Adrenal gland (tissue), 19 donors: ENCODE data around the gene ACTL6A. TPM values are rescaled to one million over a fixed set of nuclear protein-coding genes. Genes with fewer than 3 reads are reported as not detected.
"Not testable (repeated sequence)": the region's sequence is repeated elsewhere in the genome, so short reads cannot be mapped to it uniquely, and the experiment has no call there.

Source experiments
- DNase-seq, 7 donors: peaks; one replicate each; pipeline ENCODE4 v3.0.0-alpha.2; 2019 to 2020
- H3K27ac ChIP-seq, 5 donors: fragments of 200-600 bp; sonication (generic) in 4 of 5; 1 replicate in 3 of 5; 2 replicates in 2 of 5; pipeline versions ENCODE4 v1.5.1 to v1.8.0; 2016 to 2020; ENCODE audit warnings: mild to moderate bottlenecking in 1 of 5
- H3K27me3 ChIP-seq: fragments of 200-600 bp; 2 replicates; pipeline ENCODE4 v1.8.0; 2021
- H3K36me3 ChIP-seq, 2 donors: fragments of 200-600 bp; replicated peaks in 1 of 2; 1 replicate in 1 of 2; 2 replicates in 1 of 2; pipeline versions ENCODE4 v1.5.1 to v1.8.0; 2018 to 2022
- H3K4me1 ChIP-seq, 2 donors: fragments of 200-600 bp; replicated peaks in 1 of 2; 1 replicate in 1 of 2; 2 replicates in 1 of 2; pipeline versions ENCODE4 v1.5.1 to v1.8.0; 2018 to 2021
- H3K4me3 ChIP-seq, 4 donors: fragments of 200-600 bp; sonication (generic) in 3 of 4; one replicate each; pipeline ENCODE4 v1.5.1; 2016 to 2018
- H3K9me3 ChIP-seq, 3 donors: fragments of 200-600 bp; sonication (generic) in 1 of 3; replicated peaks in 1 of 3; 1 replicate in 2 of 3; 2 replicates in 1 of 3; pipeline versions ENCODE4 v1.5.1 to v1.8.0; 2016 to 2021
- POLR2A ChIP-seq, 2 donors: fragments of 450-650 bp; IDR thresholded peaks; one replicate each; pipeline ENCODE4 v1.6.1; 2017; ENCODE audit warnings: antibody characterized with exemption in 2 of 2, mild to moderate bottlenecking in 2 of 2, moderate library complexity in 1 of 2
- WGBS, 4 donors: extraction: QIAGEN DNeasy Blood & Tissue Kit in 2 of 4; methylation state at CpG; one replicate each; pipeline versions ENCODE4 v1.1.5 to v1.1.7; 2013 to 2017; 5-methylcytosine and 5-hydroxymethylcytosine counted together
- intact Hi-C, 2 donors: fragments of 100-400 bp; cut with DNase I; formaldehyde crosslinking; loops; one replicate each; pipeline versions ENCODE4 v1.14.1 to v1.15.0; 2022 to 2023
- long read RNA-seq, 10 donors: library from polyadenylated mRNA in 3 of 10; unstranded in 2 of 10; stranded (forward) in 1 of 10; transcript quantifications; one replicate each; pipeline ENCODE4 v2.0.0 and lab custom pipeline, GENCODE V29; 2021 to 2026
- polyA plus RNA-seq, 3 donors: library from polyadenylated mRNA; stranded (reverse); fragments of 200-250 nt in 2 of 3; fragments of 350-450 nt in 1 of 3; fragmentation: Illumina TruSeq in 1 of 3; extraction: RNeasy Lipid Tissue Mini Kit (QIAGEN cat#74804) in 1 of 3; gene quantifications; one replicate each; pipeline ENCODE4 v1.2.3, GENCODE V29; 2013 to 2014
- total RNA-seq, 9 donors: library from RNA; depleted of rRNA in 4 of 9; stranded (reverse); fragments of >200 nt in 4 of 9; fragments of 120-200 nt in 1 of 9; fragmentation: NEBNext Ultra II Directional in 1 of 9; extraction: Animal tissue kit (Norgen Biotek cat#: 25700) in 1 of 9; gene quantifications; one replicate each; pipeline versions ENCODE4 v1.1.0 to v1.2.4, GENCODE V29; 2013 to 2023
- TF ChIP-seq, protein P1 (sequence below), 6 experiments: fragments of 450-650 bp in 4 of 6; fragments of 200-600 bp in 2 of 6; sonication (generic) in 1 of 6; IDR thresholded peaks; 1 replicate in 5 of 6; 2 replicates in 1 of 6; pipeline versions ENCODE4 v1.5.1 to v1.8.0; 2016 to 2021; ENCODE audit warnings: antibody characterized with exemption in 6 of 6, mild to moderate bottlenecking in 2 of 6, moderate library complexity in 1 of 6
- donor health status: healthy with polysubstance abuse.
- donor health status: Bipolar disorder and iron deficiency.
- donor health status: DM: yes; HTN: yes; CAD: no.
- donor health status: DM: no; HTN: no; CAD: no.
- donor health status: DM: no; HTN: no; CAD: no.
- donor health status: DM: yes; HTN: yes; CAD: no.

Gene ACTL6A
- total RNA-seq = 10 to 100 TPM; 28.9 to 62.9 (median 38.3) TPM
- polyA plus RNA-seq = 10 to 100 TPM; 49.0 to 57.2 (median 50.7) TPM
- long read RNA-seq, donor 1, transcript ACTL6A-202 (14 exons, 1,901 nt) = major isoform, 12 of 214 reads
- long read RNA-seq, donor 1, partial matches to known transcripts = 71 of 214 reads
- long read RNA-seq, donor 1, other reads (novel, unspliced or antisense) = 125 of 214 reads
- long read RNA-seq, donor 2, transcript ACTL6A-202 (14 exons, 1,901 nt) = major isoform, 15 of 147 reads
- long read RNA-seq, donor 2, partial matches to known transcripts = 124 of 147 reads
- long read RNA-seq, donor 2, other reads (novel, unspliced or antisense) = 5 of 147 reads
- long read RNA-seq, donor 3, transcript ACTL6A-202 (14 exons, 1,901 nt) = major isoform, 7 of 194 reads
- long read RNA-seq, donor 3, partial matches to known transcripts = 170 of 194 reads
- long read RNA-seq, donor 3, other reads (novel, unspliced or antisense) = 12 of 194 reads
- long read RNA-seq, donor 4, transcript ACTL6A-202 (14 exons, 1,901 nt) = major isoform, 25 of 32 reads
- long read RNA-seq, donor 4, partial matches to known transcripts = 1 of 32 reads
- long read RNA-seq, donor 4, other reads (novel, unspliced or antisense) = 3 of 32 reads
- long read RNA-seq, donor 5, transcript ACTL6A-203 (14 exons, 1,750 nt) = minor isoform, 8 of 59 reads
- long read RNA-seq, donor 5, transcript ACTL6A-202 (14 exons, 1,901 nt) = major isoform, 43 of 59 reads
- long read RNA-seq, donor 5, partial matches to known transcripts = 1 of 59 reads
- long read RNA-seq, donor 5, other reads (novel, unspliced or antisense) = 7 of 59 reads
- long read RNA-seq, donor 6, transcript ACTL6A-202 (14 exons, 1,901 nt) = major isoform, 14 of 23 reads
- long read RNA-seq, donor 6, transcript ACTL6A-203 (14 exons, 1,750 nt) = minor isoform, 5 of 23 reads
- long read RNA-seq, donor 6, partial matches to known transcripts = 1 of 23 reads
- long read RNA-seq, donor 6, other reads (novel, unspliced or antisense) = 3 of 23 reads
- long read RNA-seq, donor 7, transcript ACTL6A-203 (14 exons, 1,750 nt) = major isoform, 5 of 74 reads
- long read RNA-seq, donor 7, transcript ACTL6A-202 (14 exons, 1,901 nt) = major isoform, 5 of 74 reads
- long read RNA-seq, donor 7, partial matches to known transcripts = 13 of 74 reads
- long read RNA-seq, donor 7, other reads (novel, unspliced or antisense) = 51 of 74 reads
- long read RNA-seq, donor 8, transcript ACTL6A-213 (3 exons, 597 nt) = minor isoform, 5 of 262 reads
- long read RNA-seq, donor 8, transcript ACTL6A-202 (14 exons, 1,901 nt) = major isoform, 18 of 262 reads
- long read RNA-seq, donor 8, partial matches to known transcripts = 75 of 262 reads
- long read RNA-seq, donor 8, other reads (novel, unspliced or antisense) = 159 of 262 reads
- long read RNA-seq, donor 9, transcript ACTL6A-202 (14 exons, 1,901 nt) = major isoform, 7 of 190 reads
- long read RNA-seq, donor 9, partial matches to known transcripts = 162 of 190 reads
- long read RNA-seq, donor 9, other reads (novel, unspliced or antisense) = 13 of 190 reads
- long read RNA-seq, donor 10, transcript ACTL6A-202 (14 exons, 1,901 nt) = major isoform, 6 of 126 reads
- long read RNA-seq, donor 10, partial matches to known transcripts = 111 of 126 reads
- long read RNA-seq, donor 10, other reads (novel, unspliced or antisense) = 7 of 126 reads

DNA sequence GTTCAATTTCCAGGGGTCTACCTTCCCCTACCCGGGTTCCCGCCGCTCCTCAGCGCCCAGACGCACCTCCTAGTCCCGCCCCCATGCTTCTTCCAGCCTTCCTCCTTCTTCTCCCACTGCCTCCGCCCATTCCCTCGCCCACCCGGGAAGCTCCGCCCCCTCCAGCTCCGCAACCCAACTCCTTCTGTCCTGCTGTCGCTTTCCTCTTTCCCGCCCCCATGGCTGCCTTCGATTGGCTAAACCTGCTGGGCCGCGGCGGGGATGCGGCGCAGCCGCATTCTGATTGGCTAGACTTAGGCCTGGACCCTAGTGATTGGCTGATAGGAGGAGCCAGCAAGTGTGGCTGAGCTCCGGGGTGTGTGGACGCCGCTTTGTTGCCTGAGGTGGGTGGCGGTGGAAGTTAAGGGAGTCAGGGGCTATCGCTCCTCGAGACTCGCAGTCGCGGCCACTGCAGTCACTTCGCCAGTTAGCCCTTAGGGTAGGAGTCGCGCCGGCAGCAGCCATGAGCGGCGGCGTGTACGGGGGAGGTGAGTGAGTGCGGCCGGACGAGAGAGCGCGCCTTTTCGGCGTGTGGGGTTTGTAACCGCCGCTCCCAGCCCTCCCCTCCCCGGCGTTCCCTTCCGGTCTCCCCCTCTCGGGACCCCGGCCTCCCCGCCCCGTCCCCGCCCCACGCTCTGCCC lies at the start of gene ACTL6A:
ACTL6A (plus strand) TSS at position 336 of the 680 bp plus-strand sequence; CDS start at position 503, 167 bp downstream.
- intact Hi-C loops = no loop called here
- no peaks in the 10 kb centered on the region for H3K36me3 ChIP-seq
- H3K4me3 ChIP-seq = peak within 1 kb of the TSS; percentile 74 to 89 (median 85)
- TF ChIP-seq POLR2A (IDR thresholded peaks at IDR 0.05) = peak in 1 of 2 donors; percentile 66
- TF ChIP-seq, protein P1, sequence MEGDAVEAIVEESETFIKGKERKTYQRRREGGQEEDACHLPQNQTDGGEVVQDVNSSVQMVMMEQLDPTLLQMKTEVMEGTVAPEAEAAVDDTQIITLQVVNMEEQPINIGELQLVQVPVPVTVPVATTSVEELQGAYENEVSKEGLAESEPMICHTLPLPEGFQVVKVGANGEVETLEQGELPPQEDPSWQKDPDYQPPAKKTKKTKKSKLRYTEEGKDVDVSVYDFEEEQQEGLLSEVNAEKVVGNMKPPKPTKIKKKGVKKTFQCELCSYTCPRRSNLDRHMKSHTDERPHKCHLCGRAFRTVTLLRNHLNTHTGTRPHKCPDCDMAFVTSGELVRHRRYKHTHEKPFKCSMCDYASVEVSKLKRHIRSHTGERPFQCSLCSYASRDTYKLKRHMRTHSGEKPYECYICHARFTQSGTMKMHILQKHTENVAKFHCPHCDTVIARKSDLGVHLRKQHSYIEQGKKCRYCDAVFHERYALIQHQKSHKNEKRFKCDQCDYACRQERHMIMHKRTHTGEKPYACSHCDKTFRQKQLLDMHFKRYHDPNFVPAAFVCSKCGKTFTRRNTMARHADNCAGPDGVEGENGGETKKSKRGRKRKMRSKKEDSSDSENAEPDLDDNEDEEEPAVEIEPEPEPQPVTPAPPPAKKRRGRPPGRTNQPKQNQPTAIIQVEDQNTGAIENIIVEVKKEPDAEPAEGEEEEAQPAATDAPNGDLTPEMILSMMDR (IDR thresholded peaks at IDR 0.05) = no peak
- H3K9me3 ChIP-seq = no peaks in the 10 kb centered on the region
- H3K4me1 ChIP-seq = peaks cover 3 to 17% of the 10 kb centered on the region in 2 donors
- DNase-seq = peak; percentile 100
- H3K27me3 ChIP-seq = no peaks in the 10 kb centered on the region
- WGBS, 4 donors = 0 to 1% (median 1%) methylated on average over 20 to 55 of the region's 55 CpGs
- H3K27ac ChIP-seq = peak within 1 kb of the TSS in 4 of 5 donors; percentile 41 to 88 (median 76)

DNA sequence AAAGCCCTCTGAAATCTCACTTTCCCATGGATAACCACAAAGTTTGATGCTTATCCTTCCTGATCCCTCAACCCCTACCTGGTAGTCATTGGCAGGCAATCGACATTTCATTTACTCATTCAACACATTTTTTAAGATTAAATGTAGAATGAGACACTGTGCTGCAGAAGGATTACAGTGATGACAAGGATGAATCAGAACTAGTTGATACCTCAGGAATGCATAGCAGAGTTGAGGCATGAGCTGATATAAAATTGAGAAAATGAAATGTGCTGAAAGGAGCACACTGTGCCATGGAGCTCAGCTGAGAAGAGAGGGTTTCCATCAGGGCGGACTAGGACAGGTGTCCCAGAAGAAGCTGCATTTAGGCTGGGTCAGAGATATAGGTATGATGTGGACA lies 48.9 kb upstream of the ACTL6A start:
- Histone ChIP-seq H3K9me3 (no peaks in the 10 kb centered on the region), H3K36me3 (no peaks in the 10 kb centered on the region), H3K4me3 (no peak overlapping the region), H3K27me3 (no peaks in the 10 kb centered on the region), H3K27ac (no peak overlapping the region), H3K4me1 (no peaks in the 10 kb centered on the region)
- intact Hi-C loops = no loop called here
- DNase-seq = no peak
- WGBS, 4 donors = 89 to 95% (median 94%) methylated on average over 2 of the region's 2 CpGs
- TF ChIP-seq, protein P1 (IDR thresholded peaks at IDR 0.05) = no peak
- TF ChIP-seq POLR2A (IDR thresholded peaks at IDR 0.05) = no peak

DNA sequence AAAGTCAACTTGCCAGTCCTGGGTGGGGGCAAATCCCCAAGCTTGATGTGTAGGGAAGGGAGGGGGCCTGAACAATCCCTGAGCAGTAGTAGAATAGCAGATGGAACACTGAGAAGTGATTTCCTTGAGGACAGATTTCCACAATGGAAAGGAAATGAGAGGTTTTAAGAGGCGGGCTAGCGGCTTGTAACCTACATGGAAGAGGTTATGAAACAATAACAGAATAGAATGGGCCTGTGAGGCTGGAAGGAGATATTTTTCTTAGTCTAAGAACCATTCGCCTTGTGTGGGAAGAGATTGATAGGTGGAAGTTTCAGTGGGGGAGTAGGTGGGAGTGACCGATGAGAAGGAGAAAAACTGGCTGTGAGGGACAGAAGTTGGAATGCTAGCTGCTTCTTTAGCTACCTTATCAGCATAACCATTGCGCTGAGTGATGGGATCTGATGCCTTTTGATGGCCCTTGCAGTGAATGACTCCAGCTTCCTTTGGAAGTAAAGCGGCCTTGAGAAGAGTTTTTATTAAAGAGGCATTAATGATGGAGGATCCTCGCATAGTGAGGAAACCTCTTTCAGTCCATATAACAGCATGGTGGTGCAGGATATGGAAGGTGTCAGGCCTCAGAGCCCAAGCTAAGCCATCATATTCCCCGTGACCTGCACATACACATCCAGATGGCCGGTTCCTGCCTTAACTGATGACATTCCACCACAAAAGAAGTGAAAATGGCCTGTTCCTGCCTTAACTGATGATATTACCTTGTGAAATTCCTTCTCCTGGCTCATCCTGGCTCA lies 46.1 kb upstream of the ACTL6A start:
- WGBS, 4 donors = 84 to 89% (median 86%) methylated on average over 9 of the region's 9 CpGs
- H3K27me3 ChIP-seq, intact Hi-C loops, H3K9me3 ChIP-seq, H3K27ac ChIP-seq, H3K36me3 ChIP-seq, H3K4me3 ChIP-seq, H3K4me1 ChIP-seq, DNase-seq: not testable (repeated sequence)
